DOHH2 (cell line): Measurements from ENCODE around the gene VAC14.

Source experiments
- EZH2phosphoT487 ChIP-seq: fragments of 200-600 bp; sonication (generic); IDR thresholded peaks from 2 replicates; pipeline ENCODE4 v1.6.1; 2017; ENCODE audit warnings: borderline replicate concordance, mild to moderate bottlenecking, antibody characterized with exemption, low read length, moderate library complexity, mixed read lengths
- TF ChIP-seq, protein P1 (sequence below): fragments of 200-600 bp; sonication (generic); IDR thresholded peaks from one replicate; pipeline ENCODE4 v1.5.1; 2014; ENCODE audit warnings: antibody characterized with exemption, mild to moderate bottlenecking, low read depth, low read length; ENCODE audit not compliant: poor library complexity, severe bottlenecking

GRCh38 chr16:70679671-70680494 is 121.1 kb downstream of the VAC14 start:
- TF ChIP-seq, protein P1, sequence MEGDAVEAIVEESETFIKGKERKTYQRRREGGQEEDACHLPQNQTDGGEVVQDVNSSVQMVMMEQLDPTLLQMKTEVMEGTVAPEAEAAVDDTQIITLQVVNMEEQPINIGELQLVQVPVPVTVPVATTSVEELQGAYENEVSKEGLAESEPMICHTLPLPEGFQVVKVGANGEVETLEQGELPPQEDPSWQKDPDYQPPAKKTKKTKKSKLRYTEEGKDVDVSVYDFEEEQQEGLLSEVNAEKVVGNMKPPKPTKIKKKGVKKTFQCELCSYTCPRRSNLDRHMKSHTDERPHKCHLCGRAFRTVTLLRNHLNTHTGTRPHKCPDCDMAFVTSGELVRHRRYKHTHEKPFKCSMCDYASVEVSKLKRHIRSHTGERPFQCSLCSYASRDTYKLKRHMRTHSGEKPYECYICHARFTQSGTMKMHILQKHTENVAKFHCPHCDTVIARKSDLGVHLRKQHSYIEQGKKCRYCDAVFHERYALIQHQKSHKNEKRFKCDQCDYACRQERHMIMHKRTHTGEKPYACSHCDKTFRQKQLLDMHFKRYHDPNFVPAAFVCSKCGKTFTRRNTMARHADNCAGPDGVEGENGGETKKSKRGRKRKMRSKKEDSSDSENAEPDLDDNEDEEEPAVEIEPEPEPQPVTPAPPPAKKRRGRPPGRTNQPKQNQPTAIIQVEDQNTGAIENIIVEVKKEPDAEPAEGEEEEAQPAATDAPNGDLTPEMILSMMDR = no peak
- TF ChIP-seq EZH2phosphoT487 = no peak
